GM23248 (cell line): Measurements from ENCODE around the gene PRAMEF14. TPM values are rescaled to one million over a fixed set of nuclear protein-coding genes. Genes with fewer than 3 reads are reported as not detected.
A peak's percentile ranks its signal among the peaks of the same experiment; 100 is the strongest.
"Not testable (repeated sequence)": the region's sequence is repeated elsewhere in the genome, so short reads cannot be mapped to it uniquely, and the experiment has no call there.

Experiments used
- DNase-seq: peaks from one replicate; pipeline ENCODE4 v3.0.0-alpha.2; 2015
- H2AFZ ChIP-seq: fragments of 200-600 bp; sonication (generic); 2 replicates; pipeline ENCODE4 v1.6.1; 2016; ENCODE audit warnings: antibody characterized with exemption
- H3F3A ChIP-seq: fragments of 200-600 bp; sonication (generic); 2 replicates; pipeline ENCODE4 v1.6.1; 2016; ENCODE audit warnings: mild to moderate bottlenecking, antibody characterized with exemption, mixed run types; ENCODE audit not compliant: insufficient read depth
- H3K27ac ChIP-seq: fragments of 200-600 bp; sonication (generic); 2 replicates; pipeline ENCODE4 v1.5.1; 2016; ENCODE audit warnings: mild to moderate bottlenecking
- H3K27me3 ChIP-seq: fragments of 200-600 bp; sonication (generic); replicated peaks from 2 replicates; pipeline ENCODE4 v1.6.1; 2016; ENCODE audit warnings: mild to moderate bottlenecking; ENCODE audit not compliant: insufficient read depth
- H3K36me3 ChIP-seq: fragments of 200-600 bp; sonication (generic); 2 replicates; pipeline ENCODE4 v1.6.1; 2016; ENCODE audit warnings: low read depth, mild to moderate bottlenecking
- H3K4me1 ChIP-seq: fragments of 200-600 bp; sonication (generic); 2 replicates; pipeline ENCODE4 v1.6.1; 2016; ENCODE audit warnings: mild to moderate bottlenecking; ENCODE audit not compliant: insufficient read depth
- H3K4me2 ChIP-seq: fragments of 200-600 bp; sonication (generic); one replicate; pipeline ENCODE4 v1.6.1; 2016; ENCODE audit warnings: mild to moderate bottlenecking; ENCODE audit not compliant: unreplicated experiment
- H3K4me3 ChIP-seq: fragments of 200-600 bp; sonication (generic); 2 replicates; pipeline ENCODE4 v1.5.1; 2016; ENCODE audit warnings: mild to moderate bottlenecking
- H3K79me2 ChIP-seq: fragments of 200-600 bp; sonication (generic); 2 replicates; pipeline ENCODE4 v1.6.1; 2016; ENCODE audit warnings: mild to moderate bottlenecking; ENCODE audit not compliant: insufficient read depth
- H3K9ac ChIP-seq: fragments of 200-600 bp; sonication (generic); 2 replicates; pipeline ENCODE4 v1.6.1; 2016; ENCODE audit warnings: mild to moderate bottlenecking
- H3K9me2 ChIP-seq: fragments of 200-600 bp; sonication (generic); 2 replicates; pipeline ENCODE4 v1.6.1; 2016; ENCODE audit warnings: mixed run types, mild to moderate bottlenecking, moderate library complexity; ENCODE audit not compliant: insufficient read depth
- H3K9me3 ChIP-seq: fragments of 200-600 bp; sonication (generic); one replicate; pipeline ENCODE4 v1.6.1; 2017; ENCODE audit warnings: low read depth
- H4K20me1 ChIP-seq: fragments of 200-600 bp; sonication (generic); 2 replicates; pipeline ENCODE4 v1.6.0; 2016; ENCODE audit not compliant: insufficient read depth
- WGBS, 2 experiments: methylation state at CpG; one replicate each; pipeline ENCODE4 v1.1.6; 2015 to 2017; ENCODE audit warnings: low lambda C conversion rate in 2 of 2, low coverage in 1 of 2; ENCODE audit errors: missing lambda C conversion rate in 2 of 2; 5-methylcytosine and 5-hydroxymethylcytosine counted together
- in situ Hi-C: fragments of 300-500 bp; cut with MboI; formaldehyde crosslinking; loops from 2 replicates; pipeline ENCODE4 v1.15.0; 2020
- polyA plus RNA-seq: library from polyadenylated mRNA; unstranded; fragments of >200 nt; fragmentation: Nextera tagmentation; extraction: Ambion mirVana; gene quantifications from 2 replicates; pipeline ENCODE4 v1.2.1, GENCODE V29; 2016
- total RNA-seq: library from RNA; depleted of rRNA; stranded (reverse); fragments of >200 nt; shearing (Covaris generic); gene quantifications from 2 replicates; pipeline ENCODE4 v1.2.3, GENCODE V29; 2014

Gene PRAMEF14
- total and polyA plus RNA-seq, 2 experiments from 2014 or later, result not detected

DNA sequence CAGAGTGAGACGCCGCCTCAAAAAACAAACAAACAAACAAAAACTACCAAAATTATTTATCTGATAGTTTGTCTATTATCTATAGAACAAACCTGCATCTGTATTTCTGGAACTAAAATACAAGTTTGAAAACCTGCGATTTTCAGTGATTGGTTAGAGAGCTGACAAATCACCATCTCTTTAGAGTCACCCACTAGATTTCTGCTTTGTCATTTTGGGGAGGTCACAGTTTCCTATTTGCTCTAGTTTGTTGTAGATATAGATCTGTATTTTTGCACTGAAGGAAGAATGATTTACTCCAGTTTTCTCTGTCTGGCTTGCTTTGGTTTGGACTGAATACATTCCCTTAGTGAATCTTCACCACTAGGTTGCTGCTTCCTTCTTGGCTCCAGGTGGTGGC is 19.6 kb upstream of the PRAMEF14 start:
- H3K4me3 ChIP-seq, in situ Hi-C loops, DNase-seq, H2AFZ ChIP-seq, H3K36me3 ChIP-seq, H3K9ac ChIP-seq, H3K27ac ChIP-seq, H3K4me1 ChIP-seq, H3K4me2 ChIP-seq, H3K79me2 ChIP-seq, H3F3A ChIP-seq, H4K20me1 ChIP-seq, H3K27me3 ChIP-seq, H3K9me3 ChIP-seq, H3K9me2 ChIP-seq: not testable (repeated sequence)
- 59 to 63% methylated on average over 3 of the region's 3 CpGs for WGBS, 2 experiments

DNA sequence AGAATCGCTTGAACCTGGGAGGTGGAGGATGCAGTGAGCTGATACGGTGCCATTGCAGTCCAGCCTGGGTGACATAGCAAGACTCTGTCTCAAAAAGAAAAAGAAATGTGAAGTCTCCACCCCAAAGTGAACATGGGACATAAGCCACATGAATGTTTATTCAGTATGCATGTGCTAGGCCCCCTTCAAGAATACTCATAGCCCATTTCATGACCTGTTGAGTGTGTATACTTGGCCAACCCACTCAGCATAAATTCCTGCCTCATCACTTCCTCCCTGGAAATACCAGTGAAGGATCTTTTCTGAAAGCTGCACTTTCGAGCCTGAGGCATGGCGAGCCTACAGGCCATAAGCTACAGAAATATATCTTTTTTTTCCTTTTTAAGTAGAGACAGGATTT is 18.0 kb upstream of the PRAMEF14 start:
- H3K9me2 ChIP-seq, H4K20me1 ChIP-seq, H3K9me3 ChIP-seq, H3K4me1 ChIP-seq, H3K27ac ChIP-seq, H3K4me3 ChIP-seq, H3K9ac ChIP-seq, H3K79me2 ChIP-seq, H3K4me2 ChIP-seq, H3F3A ChIP-seq, H2AFZ ChIP-seq, DNase-seq, H3K36me3 ChIP-seq, in situ Hi-C loops, H3K27me3 ChIP-seq: not testable (repeated sequence)
- WGBS, 2 experiments, result 63 to 92% methylated on average over 2 to 3 of the region's 4 CpGs

DNA sequence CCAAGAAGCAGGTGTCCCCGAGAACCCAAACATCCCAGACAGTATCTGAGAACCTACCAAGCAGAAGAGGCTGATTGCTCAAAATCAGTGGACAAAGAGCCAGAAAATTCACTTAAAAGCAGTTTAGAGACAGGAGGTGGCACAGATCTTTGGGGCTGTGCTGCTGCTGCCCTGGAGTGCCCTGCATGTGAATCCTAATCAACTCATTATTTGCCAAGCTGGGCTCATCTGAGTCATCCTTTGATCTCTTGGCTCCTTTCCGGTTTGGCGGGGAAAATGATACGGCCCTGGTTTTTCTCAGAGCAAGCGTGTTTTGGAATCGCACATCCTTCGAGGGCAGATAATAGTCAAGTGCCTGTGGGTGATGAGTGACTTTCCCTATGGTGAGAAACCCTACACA is 15.4 kb upstream of the PRAMEF14 start:
- not testable (repeated sequence) for H2AFZ ChIP-seq, H3F3A ChIP-seq
- 38 to 40% methylated on average over 1 of the region's 7 CpGs for WGBS, 2 experiments

GRCh38 chr1:13356774-13357173 is 9.8 kb upstream of the PRAMEF14 start:
- H3K9me3 ChIP-seq, H3K4me2 ChIP-seq, H4K20me1 ChIP-seq, H3K9me2 ChIP-seq, H3K4me3 ChIP-seq, H3F3A ChIP-seq, H3K36me3 ChIP-seq, H3K27me3 ChIP-seq, H3K79me2 ChIP-seq, H3K4me1 ChIP-seq, H2AFZ ChIP-seq, H3K9ac ChIP-seq, in situ Hi-C loops, H3K27ac ChIP-seq: not testable (repeated sequence)
- WGBS, 2 experiments, result 1 to 2% methylated on average over 5 of the region's 5 CpGs
- DNase-seq, result peak; percentile 64

More for the DNA sequence above, 15.4 kb upstream of the PRAMEF14 start:
- H3K27ac ChIP-seq, H3K4me2 ChIP-seq, H3K79me2 ChIP-seq, DNase-seq, H3K9me3 ChIP-seq, H3K36me3 ChIP-seq, H4K20me1 ChIP-seq, H3K4me3 ChIP-seq, H3K9me2 ChIP-seq, H3K27me3 ChIP-seq, H3K9ac ChIP-seq, in situ Hi-C loops, H3K4me1 ChIP-seq: not testable (repeated sequence)

DNA sequence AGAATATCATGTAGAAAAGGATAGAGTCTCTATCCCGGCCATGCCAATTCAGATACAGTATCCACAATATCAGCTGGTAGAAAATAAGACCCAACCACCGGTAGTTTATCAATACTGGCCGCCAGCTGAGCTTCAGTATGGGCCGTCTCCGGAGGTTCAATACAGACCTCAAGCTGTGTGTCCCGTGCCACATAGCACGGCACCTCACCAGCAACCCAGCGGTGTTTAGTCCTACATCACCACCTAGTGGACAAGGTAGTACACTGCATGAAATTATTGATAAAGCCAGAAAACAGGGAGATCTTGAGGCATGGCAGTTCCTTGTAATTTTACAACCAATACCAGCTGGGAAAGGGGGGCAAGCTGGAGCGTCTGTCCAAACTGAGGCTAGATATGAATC is 7.5 kb upstream of the PRAMEF14 start:
- in situ Hi-C loops, H2AFZ ChIP-seq: not testable (repeated sequence)

GRCh38 chr1:13353476-13353875 is 6.5 kb upstream of the PRAMEF14 start:
- 38 to 58% methylated on average over 6 to 8 of the region's 8 CpGs for WGBS, 2 experiments
- in situ Hi-C loops, H3K9me3 ChIP-seq, H3K27me3 ChIP-seq, H3F3A ChIP-seq, H3K4me2 ChIP-seq, H2AFZ ChIP-seq, H3K9ac ChIP-seq, H3K9me2 ChIP-seq, H3K79me2 ChIP-seq, DNase-seq, H3K4me3 ChIP-seq, H3K36me3 ChIP-seq, H4K20me1 ChIP-seq, H3K4me1 ChIP-seq, H3K27ac ChIP-seq: not testable (repeated sequence)

More for the DNA sequence above, 7.5 kb upstream of the PRAMEF14 start:
- H3K27me3 ChIP-seq, H3K9me2 ChIP-seq, H3K9ac ChIP-seq, H3F3A ChIP-seq, H3K9me3 ChIP-seq, H3K4me3 ChIP-seq, H3K36me3 ChIP-seq, H3K27ac ChIP-seq, H3K4me1 ChIP-seq, H3K4me2 ChIP-seq, H3K79me2 ChIP-seq, H4K20me1 ChIP-seq, DNase-seq: not testable (repeated sequence)
- no CpG with 5 or more reads among the region's 9 CpGs for WGBS, 2 experiments

DNA sequence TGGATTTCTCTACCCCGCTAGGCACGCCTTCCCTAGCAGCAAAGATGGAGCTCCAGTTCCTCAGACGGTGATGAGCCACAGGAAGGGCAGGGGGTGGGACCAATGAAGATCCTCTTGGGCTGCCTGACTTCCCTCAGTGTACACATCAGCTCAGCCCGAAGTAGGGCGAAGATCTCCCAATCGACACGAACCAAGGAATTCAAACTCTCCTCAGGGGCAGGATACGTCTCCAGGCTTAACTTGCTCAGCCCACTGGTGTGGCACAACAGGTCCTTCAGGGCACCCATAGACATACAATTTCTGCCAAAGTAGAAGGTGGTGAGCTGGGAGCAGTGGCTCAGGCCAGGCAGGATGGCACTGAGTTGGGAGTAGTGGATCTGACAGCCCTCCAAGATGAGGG is 4.4 kb downstream of the PRAMEF14 start:
- H3K4me1 ChIP-seq, DNase-seq, H3K4me3 ChIP-seq, H3K4me2 ChIP-seq, H3K9me2 ChIP-seq, H3F3A ChIP-seq, H4K20me1 ChIP-seq, H3K27me3 ChIP-seq, in situ Hi-C loops, H2AFZ ChIP-seq, H3K79me2 ChIP-seq, H3K9me3 ChIP-seq, H3K36me3 ChIP-seq, H3K27ac ChIP-seq, H3K9ac ChIP-seq: not testable (repeated sequence)
- 37 to 51% methylated on average over 5 to 8 of the region's 8 CpGs for WGBS, 2 experiments

GRCh38 chr1:13315281-13315680 is 31.7 kb downstream of the PRAMEF14 start, which contains the start of gene PRAMEF15:
Gene PRAMEF15, plus strand, starts transcription at chr1:13315581. Its CDS starts 2,827 bp downstream, at chr1:13318408.
- in situ Hi-C loops, H4K20me1 ChIP-seq, H3K4me2 ChIP-seq, H3K9me3 ChIP-seq, H3K9ac ChIP-seq, H3K9me2 ChIP-seq, H3F3A ChIP-seq, H3K4me1 ChIP-seq, H3K36me3 ChIP-seq, H2AFZ ChIP-seq, H3K4me3 ChIP-seq, H3K79me2 ChIP-seq, DNase-seq, H3K27me3 ChIP-seq, H3K27ac ChIP-seq: not testable (repeated sequence)
- 7 to 22% methylated on average over 4 of the region's 4 CpGs for WGBS, 2 experiments
